ENCODE measurements around the gene ALDH4A1. TPM values are rescaled to one million over a fixed set of nuclear protein-coding genes. Genes with fewer than 3 reads are reported as not detected.
"Not testable (repeated sequence)": the region's sequence is repeated elsewhere in the genome, so short reads cannot be mapped to it uniquely, and the experiment has no call there.

ALDH4A1 gene
- polyA plus RNA-seq, 3 donors, result 5.1 to 45.6 (median 39.9) TPM

DNA sequence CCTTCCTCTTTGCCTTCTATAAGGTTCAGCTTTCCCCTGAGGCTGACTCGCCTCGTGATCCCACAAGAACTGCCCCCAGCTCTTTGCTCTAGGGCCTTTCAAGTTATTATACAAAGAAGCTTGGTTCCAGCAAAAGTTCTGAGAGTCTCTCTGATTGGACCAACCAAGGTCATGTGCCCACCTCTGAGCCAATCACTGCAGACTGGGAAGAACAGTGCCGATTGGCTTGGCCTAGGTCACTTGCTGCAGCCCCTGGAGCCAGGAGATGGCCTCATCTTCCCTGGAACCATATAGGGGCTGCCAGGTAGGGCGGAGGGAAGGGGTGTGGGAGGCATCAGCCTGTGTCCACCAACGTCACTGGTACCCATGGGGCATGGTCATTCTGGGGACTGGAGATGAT, 65.7 kb downstream of the ALDH4A1 start:
- 65 to 76% (median 75%) methylated on average over 5 of the region's 5 CpGs for WGBS, 3 donors
- H3K27ac ChIP-seq (ENCODE audit: low read depth, low read length), result no peak overlapping the region

DNA sequence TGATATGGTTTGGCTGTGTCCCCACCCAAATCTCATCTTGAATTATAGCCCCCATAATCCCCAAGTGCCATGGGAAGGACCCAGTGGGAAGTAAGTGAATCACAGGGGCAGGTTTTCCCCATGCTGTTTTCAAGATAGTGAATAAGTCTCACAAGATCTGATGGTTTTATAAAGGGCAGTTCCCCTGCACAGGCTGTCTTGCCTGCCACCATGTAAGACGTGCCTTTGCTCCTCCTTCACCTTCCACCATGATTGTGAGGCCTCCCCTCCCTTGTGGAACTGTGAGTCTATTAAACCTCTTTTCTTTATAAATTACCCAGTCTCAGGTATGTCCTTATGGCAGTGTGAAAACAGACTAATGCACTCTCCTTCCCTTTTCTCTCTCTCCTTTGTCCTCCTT, 70.0 kb downstream of the ALDH4A1 start:
- 20 to 44% (median 38%) methylated on average over 1 of the region's 1 CpG for WGBS, 3 donors
- H3K27ac ChIP-seq (ENCODE audit: low read depth, low read length), result not testable (repeated sequence)

DNA sequence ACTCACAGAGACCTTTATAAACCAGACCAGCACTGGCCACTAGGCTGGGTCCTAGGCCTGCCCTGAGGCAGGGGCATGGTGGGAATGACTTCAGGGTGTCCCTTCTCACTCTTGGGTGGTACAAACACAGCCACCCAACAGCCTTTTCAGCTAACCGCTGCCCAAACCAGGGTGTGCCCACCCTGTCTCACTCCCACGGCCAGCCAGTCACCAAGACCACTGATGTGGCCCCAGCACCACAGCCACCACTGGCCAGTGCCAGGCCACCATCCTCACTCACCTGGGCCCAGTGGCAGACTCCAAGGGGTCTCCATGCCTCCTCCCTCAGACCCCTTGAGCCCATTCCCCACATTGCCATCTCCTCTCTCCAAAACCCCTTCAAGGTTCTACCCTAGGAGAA, 70.7 kb downstream of the ALDH4A1 start:
- 87 to 90% (median 89%) methylated on average over 2 of the region's 2 CpGs for WGBS, 3 donors
- H3K27ac ChIP-seq (ENCODE audit: low read depth, low read length), result no peak overlapping the region

- H3K27ac ChIP-seq (ENCODE audit: low read depth, low read length), result no peak overlapping the region
- WGBS, 3 donors, result 41 to 58% (median 51%) methylated on average over 12 of the region's 12 CpGs
These were observed 71.8 kb downstream of the ALDH4A1 start for GRCh38 chr1:18830596-18830995.

DNA sequence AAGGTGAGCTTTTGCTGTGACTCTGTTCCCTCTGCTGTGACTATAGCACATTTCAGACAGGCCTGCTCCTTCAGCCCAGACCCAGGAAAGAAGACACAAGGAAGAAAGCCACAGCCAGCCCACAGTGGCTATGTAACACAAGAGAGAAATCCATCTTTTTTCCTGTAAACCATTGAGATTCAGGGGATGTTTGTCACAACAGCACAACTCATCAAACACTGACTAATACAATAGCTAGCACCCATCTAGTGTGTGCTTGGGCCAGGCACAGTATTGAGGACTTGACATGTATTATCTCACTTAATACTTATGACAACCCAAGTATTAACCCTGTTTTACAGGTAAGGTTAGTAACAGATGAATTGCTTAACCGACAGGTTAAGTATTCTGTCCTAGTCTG, 72.7 kb downstream of the ALDH4A1 start:
- 89 to 95% (median 89%) methylated on average over 1 of the region's 1 CpG for WGBS, 3 donors
- no peak overlapping the region for H3K27ac ChIP-seq (ENCODE audit: low read depth, low read length)

DNA sequence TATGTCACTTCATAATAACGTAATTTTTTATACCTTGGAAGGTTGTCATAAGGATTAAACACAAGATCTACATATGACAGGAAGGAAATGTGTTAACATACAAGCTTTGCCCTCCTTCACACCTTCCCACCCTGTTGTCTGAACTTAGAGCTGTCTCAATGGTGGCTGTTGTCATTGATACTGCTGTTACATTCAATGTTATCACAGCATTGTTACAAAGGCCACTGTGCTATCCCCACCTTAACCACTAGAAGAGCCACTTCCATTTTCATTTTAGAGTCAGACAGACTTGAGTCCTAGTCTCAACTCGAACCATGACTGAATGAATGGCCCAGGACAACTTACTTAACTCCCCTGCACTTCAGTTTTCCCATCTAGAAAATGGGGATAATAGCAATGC, 74.1 kb downstream of the ALDH4A1 start:
- no peak overlapping the region for H3K27ac ChIP-seq (ENCODE audit: low read depth, low read length)
- 35 to 53% (median 52%) methylated on average over 2 of the region's 2 CpGs for WGBS, 3 donors

GRCh38 chr1:18823438-18823837, 78.9 kb downstream of the ALDH4A1 start:
- 90 to 93% (median 92%) methylated on average over 6 of the region's 6 CpGs for WGBS, 3 donors
- no peak overlapping the region for H3K27ac ChIP-seq (ENCODE audit: low read depth, low read length)

Other genes starting within 250 kb of the ALDH4A1 start
- not detected for gene TAS1R2, start 42.9 kb downstream of the ALDH4A1 start, polyA plus RNA-seq
- 10 to 100 TPM in 1 of 3 donors, 1 to 10 TPM in 2; 3.3 to 10.3 (median 6.2) TPM for gene IFFO2, start 54.1 kb upstream of the ALDH4A1 start, polyA plus RNA-seq